Stimulated activated CD4-positive, alpha-beta T cell treated with anti-CD3 and anti-CD28 coated beads, TNF-alpha, amount 100 ng/mL, for 24 hours (primary cell): Measurements from ENCODE around the gene RPS6KB2.
"Not testable (repeated sequence)": the region's sequence is repeated elsewhere in the genome, so short reads cannot be mapped to it uniquely, and the experiment has no call there.

Source experiments
- DNase-seq, 3 experiments: peaks; one replicate each; pipeline ENCODE4 v3.0.0-alpha.2; 2020; ENCODE audit warnings: low read depth in 3 of 3

Gene RPS6KB2

GRCh38 chr11:67466962-67467771, 38.9 kb downstream of the RPS6KB2 start:
- no peak for DNase-seq

GRCh38 chr11:67468056-67468455, 39.8 kb downstream of the RPS6KB2 start:
- DNase-seq, result peak in 1 of 3 experiments; percentile 51

GRCh38 chr11:67468456-67468758, 40.1 kb downstream of the RPS6KB2 start:
- no peak for DNase-seq

- peak; percentile 86 to 90 (median 89) for DNase-seq
Observed at GRCh38 chr11:67468759-67469507, 40.6 kb downstream of the RPS6KB2 start, which contains the start of gene TMEM134. Gene TMEM134 (minus strand): TSS chr11:67469251. CDS start chr11:67469192, 59 bp downstream.

- no peak for DNase-seq
Observed at GRCh38 chr11:67469508-67469811, 41.2 kb downstream of the RPS6KB2 start.

GRCh38 chr11:67470337-67471002, 42.2 kb downstream of the RPS6KB2 start:
- no peak for DNase-seq

GRCh38 chr11:67472882-67473281, 44.6 kb downstream of the RPS6KB2 start:
- DNase-seq, result no peak

- not testable (repeated sequence) for DNase-seq
Observed at GRCh38 chr11:67476692-67477091, 48.4 kb downstream of the RPS6KB2 start.

- DNase-seq, result not testable (repeated sequence)
Observed at GRCh38 chr11:67477344-67478050, 49.2 kb downstream of the RPS6KB2 start.

GRCh38 chr11:67482275-67482826, 54.1 kb downstream of the RPS6KB2 start:
- no peak for DNase-seq

GRCh38 chr11:67482827-67483798, 54.8 kb downstream of the RPS6KB2 start, which contains the start of gene AIP:
Gene AIP (plus strand): TSS chr11:67483026. CDS start chr11:67483159, 133 bp downstream.
- DNase-seq, result peak; percentile 93 to 98 (median 97)

- DNase-seq, result peak in 1 of 3 experiments; percentile 32
Observed at GRCh38 chr11:67483831-67484665, 55.8 kb downstream of the RPS6KB2 start.

GRCh38 chr11:67484847-67485311, 56.6 kb downstream of the RPS6KB2 start:
- peak in 2 of 3 experiments; percentile 44 to 77 for DNase-seq
